SH-SY5Y (cell line): Measurements from ENCODE around the gene TBC1D25.

Experiments used
- GATA2 ChIP-seq: IDR thresholded peaks from 2 replicates; pipeline ENCODE4 v1.6.1; 2011; ENCODE audit warnings: mild to moderate bottlenecking, low read depth, low read length
- GATA3 ChIP-seq: IDR thresholded peaks from 2 replicates; pipeline ENCODE4 v1.6.1; 2011; ENCODE audit warnings: low read depth, mild to moderate bottlenecking, low read length, moderate library complexity

GRCh38 chrX:48493890-48494364, 45.6 kb upstream of the TBC1D25 start:
- no peak for TF ChIP-seq GATA3
- no peak for TF ChIP-seq GATA2
